H1 (cell line): ENCODE results near the gene AGFG2. TPM values are rescaled to one million over a fixed set of nuclear protein-coding genes. Genes with fewer than 3 reads are reported as not detected.

Source experiments
- ASH2L ChIP-seq: fragments of 200-600, 300-600 bp; sonication (generic); IDR thresholded peaks from one replicate; pipeline ENCODE4 v1.7.1; 2017; ENCODE audit warnings: low read length
- CEBPB ChIP-seq: IDR thresholded peaks from 2 replicates; pipeline ENCODE4 v1.6.1; 2012; ENCODE audit warnings: low read depth, low read length
- EZH2 ChIP-seq: fragments of 200-600 bp; sonication (generic); IDR thresholded peaks from 2 replicates; pipeline ENCODE4 v1.7.1; 2012; ENCODE audit warnings: low read depth, mild to moderate bottlenecking, moderate library complexity, low read length, inconsistent platforms; ENCODE audit not compliant: severe bottlenecking
- FOSL1 ChIP-seq: IDR thresholded peaks from 2 replicates; pipeline ENCODE4 v1.6.1; 2011; ENCODE audit warnings: mild to moderate bottlenecking, low read depth, low read length, moderate library complexity; ENCODE audit not compliant: insufficient read depth
- JUND ChIP-seq: IDR thresholded peaks from 2 replicates; pipeline ENCODE4 v1.6.1; 2011; ENCODE audit warnings: mild to moderate bottlenecking, improper control_type of control experiment, low read length
- MAX ChIP-seq: IDR thresholded peaks from 2 replicates; pipeline ENCODE4 v1.6.1; 2012; ENCODE audit warnings: inconsistent platforms
- NRF1 ChIP-seq: IDR thresholded peaks from 2 replicates; pipeline ENCODE4 v1.6.1; 2011; ENCODE audit warnings: mild to moderate bottlenecking, low read depth, low read length, improper control_type of control experiment
- PHF8 ChIP-seq: fragments of 200-600 bp; sonication (generic); conservative IDR thresholded peaks from 2 replicates; pipeline ENCODE4 v1.7.1; 2012; ENCODE audit warnings: low read depth, mild to moderate bottlenecking, inconsistent platforms, low read length, moderate library complexity
- SAP30 ChIP-seq: fragments of 300-600 bp; sonication (generic); IDR thresholded peaks from 2 replicates; pipeline ENCODE4 v1.7.1; 2012; ENCODE audit warnings: low read length, moderate library complexity, mild to moderate bottlenecking, inconsistent platforms; ENCODE audit not compliant: insufficient read depth, insufficient replicate concordance
- SIN3A ChIP-seq, 2 experiments: IDR thresholded peaks in 1 of 2; conservative IDR thresholded peaks in 1 of 2; 2 replicates each; pipeline ENCODE4 v1.6.1; 2011 to 2012; ENCODE audit warnings: low read length in 2 of 2, improper control_type of control experiment in 1 of 2, low read depth in 1 of 2, mild to moderate bottlenecking in 1 of 2
- SIX5 ChIP-seq: IDR thresholded peaks from 2 replicates; pipeline ENCODE4 v1.6.1; 2011; ENCODE audit warnings: mild to moderate bottlenecking, low read depth, low read length
- SP2 ChIP-seq: IDR thresholded peaks from 2 replicates; pipeline ENCODE4 v1.6.1; 2012; ENCODE audit warnings: mild to moderate bottlenecking, low read length, inconsistent platforms
- SP4 ChIP-seq: IDR thresholded peaks from 2 replicates; pipeline ENCODE4 v1.6.1; 2012; ENCODE audit warnings: low read length, inconsistent platforms
- TAF1 ChIP-seq: IDR thresholded peaks from 2 replicates; pipeline ENCODE4 v1.6.1; 2011; ENCODE audit warnings: mild to moderate bottlenecking, low read depth, low read length
- ZNF274 ChIP-seq: IDR thresholded peaks from 2 replicates; pipeline ENCODE4 v1.7.0; 2012; ENCODE audit warnings: low read length, borderline replicate concordance; ENCODE audit errors: extremely low read depth
- polyA plus RNA-seq, 7 experiments: library from polyadenylated mRNA; depleted of rRNA in 3 of 7; stranded (reverse) in 5 of 7; unstranded in 2 of 7; fragments of >200 nt in 5 of 7; fragments of 200-250 nt in 2 of 7; gene quantifications; 1 replicate in 5 of 7; 2 replicates in 1 of 7; 4 replicates in 1 of 7; pipeline versions ENCODE4 v1.2.1 to v1.2.3, GENCODE V29; 2011 to 2013; ENCODE audit warnings: missing spikeins in 2 of 7, mixed read lengths in 2 of 7
- total RNA-seq: library from RNA; stranded (reverse); fragmentation: NEBNext Ultra II Directional; extraction: Animal tissue kit (Norgen Biotek cat#: 25700); gene quantifications from 2 replicates; pipeline ENCODE4 v1.2.1, GENCODE V29; 2021

AGFG2 gene
- total and polyA plus RNA-seq, 2 of the 8 experiments (the other 6 are each of a cell fraction or from before 2014, with no cell fraction given): 7.6 to 11.2 TPM

DNA sequence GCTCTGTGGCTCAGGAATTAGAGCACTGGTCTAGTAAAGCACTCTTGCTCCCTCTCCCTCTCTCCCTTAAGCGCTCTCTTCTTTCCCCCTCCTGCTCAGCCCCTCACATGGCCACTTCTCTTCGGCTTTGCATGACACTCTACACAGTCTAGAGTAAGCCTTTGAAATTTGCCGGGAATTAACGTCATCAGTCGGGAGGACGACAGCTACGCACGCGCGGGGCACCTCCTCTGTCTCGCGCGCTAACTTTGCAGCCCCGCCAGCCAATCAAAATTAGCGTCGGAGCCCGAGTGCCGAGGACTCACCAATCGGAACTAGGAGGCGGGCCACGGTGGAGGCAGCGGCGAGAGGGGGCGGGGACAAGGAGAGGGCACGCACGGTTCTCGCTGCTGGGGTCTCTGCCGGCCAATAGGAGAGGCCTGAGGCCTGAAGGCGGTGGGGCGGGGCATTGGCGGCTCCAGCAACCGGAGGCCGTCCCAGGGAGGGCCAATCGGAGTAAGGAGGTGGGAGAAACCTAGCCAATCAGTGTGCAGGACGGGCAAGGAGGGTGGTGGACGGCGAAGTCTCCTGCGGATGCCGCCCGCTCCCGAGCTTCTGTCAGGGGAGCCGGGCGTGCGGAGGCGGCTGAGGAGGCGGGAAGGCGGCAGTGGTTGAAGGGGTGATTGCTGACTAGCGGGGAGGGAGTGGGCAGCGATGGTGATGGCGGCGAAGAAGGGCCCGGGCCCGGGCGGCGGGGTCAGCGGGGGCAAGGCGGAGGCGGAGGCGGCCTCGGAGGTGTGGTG lies at the start of gene AGFG2 (continued):
- TF ChIP-seq ZNF274: no peak
- peak; percentile 17 for TF ChIP-seq ASH2L
- TF ChIP-seq SIX5: no peak
- TF ChIP-seq PHF8: peak; percentile 51; the same call in 1 of the 2 replicates
- TF ChIP-seq NRF1: peak; percentile 64
- TF ChIP-seq SIN3A (conservative IDR thresholded peaks at IDR 0.05 in 1 of 2, IDR thresholded peaks at IDR 0.05 in 1 of 2; ENCODE audit: low read depth in 1 of 2, low read length in 2 of 2): peak; percentile 96 to 97; a peak in 3 of 4 replicates
- peak; percentile 70; the same call in 1 of the 2 replicates for TF ChIP-seq SP4
- peak; percentile 38 for TF ChIP-seq SP2
- 0 out of 2 replicates have a peak, but pooled peaks have one; percentile 15 for TF ChIP-seq FOSL1
- TF ChIP-seq CEBPB: no peak
- TF ChIP-seq TAF1: peak; percentile 82
- no peak for TF ChIP-seq EZH2
- 0 out of 2 replicates have a peak, but pooled peaks have one; percentile 2 for TF ChIP-seq JUND
- TF ChIP-seq SAP30: peak; percentile 97
- peak; percentile 94 for TF ChIP-seq MAX
